GM19099 (cell line): ENCODE results near the gene PPP1R2B.

Experiments
- POLR2A ChIP-seq: IDR thresholded peaks from 3 replicates; pipeline ENCODE4 v1.6.1; 2011; ENCODE audit warnings: low read depth; ENCODE audit not compliant: insufficient read length; ENCODE audit errors: extremely low read depth

Gene PPP1R2B

DNA sequence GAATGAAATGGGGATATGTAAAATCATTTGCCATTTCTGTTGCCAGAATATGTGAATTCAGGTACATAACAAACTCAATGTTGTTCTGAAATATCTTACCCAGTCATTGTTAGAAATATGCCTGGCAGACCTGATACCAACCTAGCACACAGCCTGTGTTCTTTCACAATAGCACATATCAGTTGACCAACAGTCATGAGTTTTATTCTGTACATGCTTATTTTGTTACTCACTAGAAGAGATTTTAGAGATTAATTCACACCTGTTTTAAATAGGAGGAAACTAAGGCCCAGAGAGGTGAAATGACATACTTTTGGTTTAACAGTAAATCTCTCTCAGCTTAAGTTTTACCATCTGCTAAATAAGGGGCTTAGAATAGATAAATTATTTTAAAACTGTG, 8.4 kb upstream of the PPP1R2B start:
- no peak for TF ChIP-seq POLR2A

DNA sequence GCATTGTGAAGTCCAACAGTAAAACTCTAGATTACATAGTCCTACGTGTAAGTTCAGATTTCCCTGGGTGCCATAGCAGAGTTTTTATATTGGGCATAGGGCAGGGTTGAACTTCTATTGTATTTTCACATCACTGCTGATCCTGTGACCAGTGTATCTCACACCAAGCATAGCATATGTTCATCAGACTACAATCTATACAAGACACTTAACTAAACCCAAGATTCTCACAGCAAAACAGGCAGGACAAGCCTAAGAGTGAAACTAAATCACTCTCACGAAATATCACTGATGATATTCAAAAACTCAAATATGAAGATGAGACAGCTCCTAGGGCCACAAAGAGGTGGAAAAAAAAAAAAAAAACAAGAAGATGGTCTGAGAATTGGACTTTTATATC, 3.2 kb upstream of the PPP1R2B start:
- no peak for TF ChIP-seq POLR2A

DNA sequence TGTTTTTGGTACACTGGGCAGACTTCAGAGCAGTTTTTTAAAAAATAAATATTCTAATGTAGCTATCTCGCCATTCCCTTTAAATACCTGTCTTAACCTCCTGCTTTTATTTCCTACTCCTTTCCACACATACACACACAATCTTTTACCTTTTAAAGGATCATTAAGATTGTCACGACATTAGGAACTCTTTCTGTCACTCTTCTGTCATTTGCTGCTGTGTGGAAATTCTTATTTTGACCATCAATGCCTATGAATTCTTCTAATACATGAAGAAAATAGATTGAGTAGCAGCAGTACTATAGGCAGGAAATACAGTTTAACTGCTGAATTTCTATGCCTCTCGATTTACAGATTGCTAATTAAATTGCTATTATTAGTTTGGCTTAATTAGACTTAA, 1.8 kb downstream of the PPP1R2B start:
- no peak for TF ChIP-seq POLR2A

DNA sequence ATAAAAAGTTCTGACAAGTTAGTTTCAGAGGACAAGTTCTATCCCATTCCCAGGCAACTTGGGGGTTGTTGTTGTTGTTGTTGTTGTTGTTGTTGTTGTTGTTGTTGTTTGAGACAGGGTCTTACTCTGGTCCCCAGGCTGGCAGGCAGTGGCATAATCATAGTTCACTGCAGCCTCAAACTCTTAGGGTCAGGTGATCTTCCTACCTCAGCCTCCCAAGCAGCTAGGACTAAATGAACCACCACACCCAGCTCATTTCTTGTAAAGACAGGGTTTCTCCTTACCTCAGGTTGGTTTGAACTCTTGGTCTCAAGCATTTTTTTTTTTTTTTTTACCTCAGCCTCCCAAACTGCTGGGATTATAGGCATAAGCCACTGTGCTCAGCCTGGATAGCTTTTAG, 15.3 kb downstream of the PPP1R2B start:
- no peak for TF ChIP-seq POLR2A

DNA sequence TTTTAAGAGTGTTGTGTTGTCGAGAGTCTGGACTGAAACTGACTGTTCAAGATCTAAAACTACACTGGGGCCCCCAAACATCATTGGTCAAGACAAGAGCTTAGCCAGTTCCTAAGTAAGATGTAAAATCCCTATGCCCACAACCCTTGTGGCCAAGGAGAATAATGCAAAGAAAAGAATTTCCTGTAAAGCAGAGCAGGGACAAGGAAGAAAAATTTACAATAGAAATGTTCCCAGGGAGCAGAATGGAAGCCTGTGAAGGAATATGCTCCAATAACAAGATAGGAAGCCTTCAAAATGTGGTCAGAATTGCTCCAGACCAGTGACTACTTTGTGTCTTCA, 20.4 kb downstream of the PPP1R2B start:
- no peak for TF ChIP-seq POLR2A

DNA sequence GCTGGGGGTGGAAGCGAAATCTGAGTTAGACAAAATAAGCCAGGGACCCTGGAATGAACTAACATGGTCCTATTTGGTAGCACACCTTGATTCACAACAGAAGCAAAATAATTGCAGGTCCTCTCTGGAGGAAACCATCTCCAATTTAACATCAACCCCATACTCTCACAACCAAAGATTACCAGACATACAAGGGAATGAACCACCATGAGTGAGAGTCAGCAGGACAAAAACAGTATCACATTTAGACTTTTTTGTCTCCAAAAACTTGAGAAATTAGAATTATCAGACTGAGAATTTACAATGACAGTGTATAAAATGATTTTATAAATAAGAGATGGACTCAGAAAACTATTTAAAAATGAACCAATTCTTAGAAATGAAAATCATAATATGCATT, 21.1 kb downstream of the PPP1R2B start:
- TF ChIP-seq POLR2A: no peak

DNA sequence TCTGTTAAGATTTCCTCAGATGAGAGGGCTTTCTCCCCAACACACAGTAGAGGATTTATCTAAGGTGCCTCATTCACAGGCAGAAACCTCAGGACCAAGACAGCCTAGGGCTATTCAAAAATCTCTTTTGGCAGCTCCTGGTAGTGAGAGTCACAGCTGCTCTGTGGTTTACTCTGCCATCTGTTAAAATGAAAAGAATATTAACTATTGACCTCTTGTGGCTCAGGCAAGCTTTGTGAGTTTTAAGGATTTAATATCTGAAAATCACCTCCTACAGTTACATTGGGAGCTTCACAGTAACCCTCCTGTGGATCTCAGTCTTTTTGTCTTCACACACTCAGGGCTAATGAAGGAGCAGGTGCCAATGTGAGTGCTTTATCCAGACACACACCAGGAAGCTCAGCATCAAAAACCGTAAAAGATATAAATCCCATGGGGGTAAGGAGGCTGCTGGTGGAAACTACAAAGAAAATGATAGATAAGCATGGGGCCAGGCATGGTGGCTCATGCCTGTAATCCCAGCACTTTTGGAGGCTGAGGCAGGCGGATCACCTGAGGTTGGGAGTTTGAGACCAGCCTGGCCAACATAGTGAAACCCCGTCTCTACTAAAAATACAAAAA, 29.7 kb downstream of the PPP1R2B start:
- TF ChIP-seq POLR2A: no peak

DNA sequence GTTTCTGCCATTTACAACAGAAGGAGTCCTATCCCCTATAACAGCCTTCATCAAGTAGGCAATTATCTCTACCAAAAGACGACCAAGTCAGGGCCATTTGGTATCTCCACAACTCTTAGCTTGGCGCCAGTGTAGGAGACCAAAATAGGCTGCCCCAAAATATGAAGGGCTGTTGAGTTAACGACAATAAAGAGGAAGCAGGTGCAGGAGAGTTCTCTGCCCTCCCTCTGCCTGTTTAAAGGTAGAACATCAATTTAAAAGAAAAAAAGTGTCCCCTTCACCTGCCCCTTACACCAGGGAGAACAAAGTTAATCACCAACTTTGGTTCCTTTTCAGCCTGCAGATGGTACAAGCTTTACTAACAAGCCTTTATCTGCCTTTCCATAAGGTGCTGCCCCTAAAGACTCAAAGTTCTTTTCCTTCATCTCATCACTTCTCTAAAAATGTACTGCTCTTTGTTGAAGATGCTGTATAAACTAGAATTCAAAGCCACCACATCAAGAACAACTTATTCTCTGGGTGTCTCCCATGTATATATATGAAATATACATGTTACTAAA, 33.3 kb downstream of the PPP1R2B start:
- no peak for TF ChIP-seq POLR2A

DNA sequence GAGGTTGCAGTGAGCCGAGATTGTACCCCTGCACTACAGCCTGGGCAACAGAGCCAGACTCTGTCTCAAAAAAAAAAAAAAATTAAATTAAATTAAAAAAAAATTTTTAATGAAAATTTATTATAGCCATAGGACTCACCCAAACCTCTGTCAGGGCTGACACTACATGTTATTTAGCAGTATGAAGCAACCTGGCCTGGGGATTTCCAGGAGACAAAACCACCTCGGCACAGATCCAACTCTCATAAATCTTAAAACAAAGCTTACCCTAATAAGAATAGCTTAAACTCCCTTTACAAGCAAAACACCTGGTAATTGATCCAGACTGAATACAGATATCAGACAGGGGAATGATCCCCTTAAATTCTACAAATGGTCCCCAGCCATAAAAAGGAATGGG, 38.4 kb downstream of the PPP1R2B start:
- TF ChIP-seq POLR2A: no peak

DNA sequence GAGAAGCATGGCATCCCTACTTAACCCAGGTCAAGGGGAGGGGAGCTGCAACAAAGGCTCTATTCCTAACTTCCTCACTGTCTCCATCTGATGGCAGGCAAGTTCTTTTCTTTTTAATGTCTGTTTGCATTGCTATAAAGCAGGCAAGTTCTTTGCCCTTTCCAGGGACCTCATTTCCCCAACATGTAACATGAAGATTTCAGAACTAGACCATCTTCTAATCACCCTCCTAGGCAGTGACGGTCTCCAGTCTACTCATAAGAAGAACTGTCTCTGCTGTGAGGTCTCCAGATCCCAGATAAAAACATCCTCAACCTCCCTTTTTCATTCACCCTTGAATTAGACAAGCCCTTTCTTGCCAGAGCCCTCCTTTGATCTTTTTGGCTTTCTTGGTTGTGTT, 42.1 kb downstream of the PPP1R2B start:
- no peak for TF ChIP-seq POLR2A

DNA sequence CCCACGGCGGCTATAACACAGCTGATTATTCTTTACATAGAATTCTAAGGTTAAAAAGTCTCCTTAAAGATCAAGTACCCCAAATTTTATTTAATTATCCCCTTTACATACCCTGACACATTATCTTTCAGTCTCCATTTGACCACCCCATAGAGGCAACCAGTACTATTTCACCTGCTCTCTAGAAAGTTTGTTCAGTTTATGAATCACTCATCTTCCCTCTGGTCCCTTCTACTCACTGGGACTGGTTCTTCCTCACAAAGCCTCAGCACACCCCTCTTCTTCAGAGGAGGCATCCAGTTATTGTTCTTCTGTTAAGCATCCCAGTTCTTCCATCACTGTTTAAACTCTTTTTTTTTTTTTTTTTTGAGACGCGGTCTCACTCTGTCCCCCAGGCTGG, 42.8 kb downstream of the PPP1R2B start:
- TF ChIP-seq POLR2A: no peak

DNA sequence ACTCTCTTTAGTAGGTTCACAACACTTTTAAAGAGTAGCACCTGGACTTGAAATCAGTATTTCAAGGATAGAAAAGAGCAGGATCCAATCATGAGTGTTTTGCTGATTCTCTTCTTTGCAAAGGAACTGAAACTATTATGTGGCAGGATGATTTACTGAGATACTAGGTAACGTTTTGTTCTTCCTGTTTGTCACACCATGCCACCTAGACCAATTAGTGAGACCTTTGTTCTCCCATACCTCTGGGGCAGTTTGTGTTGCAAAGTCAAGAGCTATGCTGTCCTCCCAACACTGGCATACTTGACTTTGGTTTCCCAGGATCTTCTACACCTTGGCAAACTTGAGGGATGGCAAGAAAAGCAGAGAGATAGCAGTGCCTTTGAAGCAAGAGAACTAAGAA, 43.4 kb downstream of the PPP1R2B start:
- no peak for TF ChIP-seq POLR2A

DNA sequence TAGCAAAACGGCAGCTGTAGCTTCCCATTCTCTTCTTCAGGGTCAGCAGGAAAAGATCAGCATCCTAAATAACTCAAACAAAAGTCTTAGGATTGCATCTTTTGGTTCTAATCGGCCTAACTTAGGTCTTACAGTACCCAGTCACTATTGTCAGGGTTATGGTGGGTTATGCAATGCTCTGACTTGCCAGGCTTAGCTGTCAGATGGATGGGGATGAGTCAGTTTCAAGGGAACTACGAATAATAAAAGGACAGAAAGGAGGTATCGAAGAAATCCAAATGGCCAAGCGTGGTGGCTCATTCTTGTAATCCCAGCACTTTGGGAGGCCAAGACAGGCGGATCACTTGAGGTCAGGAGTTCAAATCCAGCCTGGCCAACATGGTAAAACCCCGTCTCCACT, 46.5 kb downstream of the PPP1R2B start:
- TF ChIP-seq POLR2A: no peak
